Stomach (tissue), 9 donors: ENCODE measurements around the gene PIMREG. TPM values are rescaled to one million over a fixed set of nuclear protein-coding genes. Genes with fewer than 3 reads are reported as not detected.
A peak's percentile ranks its signal among the peaks of the same experiment; 100 is the strongest.

Experiments used
- DNase-seq, 2 donors: peaks; one replicate each; pipeline versions ENCODE4 v3.0.0 to v3.0.0-alpha.2; 2013 to 2019
- H3K27ac ChIP-seq, 5 donors: fragments of 200-600 bp in 4 of 5; sonication (generic) in 4 of 5; one replicate each; pipeline ENCODE4 v1.5.1; 2013 to 2019; ENCODE audit warnings: mild to moderate bottlenecking in 1 of 5, moderate library complexity in 1 of 5
- H3K27me3 ChIP-seq, 3 donors: fragments of 200-600 bp; sonication (generic); one replicate each; pipeline ENCODE4 v1.5.1; 2017 to 2019; ENCODE audit warnings: mixed run types in 1 of 3
- H3K36me3 ChIP-seq, 4 donors: fragments of 200-600 bp; sonication (generic); 1 replicate in 3 of 4; 2 replicates in 1 of 4; pipeline ENCODE4 v1.5.1; 2016 to 2019
- H3K4me1 ChIP-seq, 4 donors: fragments of 200-600 bp; sonication (generic); one replicate each; pipeline ENCODE4 v1.5.1; 2016 to 2019
- H3K4me3 ChIP-seq, 4 donors: fragments of 200-600 bp; sonication (generic) in 3 of 4; one replicate each; pipeline ENCODE4 v1.5.1; 2016 to 2019; ENCODE audit warnings: mild to moderate bottlenecking in 1 of 4
- H3K9me3 ChIP-seq, 4 donors: fragments of 200-600 bp; sonication (generic); one replicate each; pipeline ENCODE4 v1.5.1; 2016 to 2019
- EP300 ChIP-seq: sonication (generic); formaldehyde crosslinking; IDR thresholded peaks from one replicate; pipeline ENCODE4 v1.6.1; 2017; ENCODE audit warnings: antibody characterized with exemption
- POLR2A ChIP-seq, 4 donors: fragments of 450-650 bp; IDR thresholded peaks; one replicate each; pipeline ENCODE4 v1.6.1; 2016; ENCODE audit warnings: antibody characterized with exemption in 4 of 4, control low read depth in 2 of 4, mild to moderate bottlenecking in 1 of 4, moderate library complexity in 1 of 4
- POLR2AphosphoS5 ChIP-seq, 3 donors: sonication (generic); formaldehyde crosslinking; IDR thresholded peaks; one replicate each; pipeline ENCODE4 v1.6.1; 2016; ENCODE audit warnings: antibody characterized with exemption in 3 of 3
- WGBS, 5 donors: extraction: QIAGEN DNeasy Blood & Tissue Kit in 3 of 5; methylation state at CpG; one replicate each; pipeline versions ENCODE4 v1.1.5 to v1.1.7; 2013 to 2018; 5-methylcytosine and 5-hydroxymethylcytosine counted together
- intact Hi-C: fragments of 100-400 bp; cut with DNase I; formaldehyde crosslinking; loops from one replicate; pipeline ENCODE4 v1.15.1; 2023; ENCODE audit warnings: low total_unique reads
- polyA plus RNA-seq, 3 donors: library from polyadenylated mRNA; stranded (reverse); fragments of 200-250 nt; gene quantifications; one replicate each; pipeline ENCODE4 v1.2.3, GENCODE V29; 2013
- total RNA-seq, 5 donors: library from RNA; depleted of rRNA; stranded (reverse); fragments of >200 nt; gene quantifications; one replicate each; pipeline versions ENCODE4 v1.1.0 to v1.2.3, GENCODE V29; 2014 to 2016
- TF ChIP-seq, protein P1 (sequence below), 7 experiments: fragments of 450-650 bp in 4 of 7; fragments of 200-600 bp in 3 of 7; sonication (generic) in 3 of 7; IDR thresholded peaks; one replicate each; pipeline ENCODE4 v1.5.1; 2016 to 2019; ENCODE audit warnings: antibody characterized with exemption in 7 of 7, control low read depth in 2 of 7, mild to moderate bottlenecking in 1 of 7
- donor health status: healthy with polysubstance abuse.
- donor health status: Bipolar disorder and iron deficiency.
- donor health status: healthy.

The PIMREG gene
- total and polyA plus RNA-seq, 8 donors, result 0.76 to 8.5 (median 1.9) TPM

DNA sequence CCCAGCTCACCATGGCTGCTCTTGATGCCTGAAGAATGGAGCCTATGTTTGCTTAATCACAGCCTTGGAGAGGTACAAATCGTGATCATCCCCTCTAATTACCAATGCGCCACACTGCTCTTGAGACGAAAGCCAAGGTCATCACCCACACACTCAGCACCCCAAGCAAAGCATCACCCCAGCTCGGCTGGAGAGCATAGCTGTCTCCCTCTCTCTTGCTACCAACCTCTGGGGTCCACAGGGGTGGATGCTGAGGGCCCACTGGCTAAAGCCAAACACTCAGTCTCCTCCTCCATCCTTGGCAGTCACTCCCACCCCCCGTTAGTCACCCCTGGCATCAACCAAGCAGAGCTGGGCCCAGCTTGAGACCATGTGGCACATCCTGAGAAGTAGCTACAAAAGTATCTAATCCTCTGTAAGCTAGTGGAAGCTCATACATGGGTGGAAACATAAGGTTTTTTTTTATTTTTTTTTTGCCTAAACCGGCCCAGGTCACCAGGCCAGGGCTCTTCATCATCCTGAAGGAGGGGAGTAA lies 44.8 kb downstream of the PIMREG start:
- no peaks in the 10 kb centered on the region for H3K27me3 ChIP-seq
- no peak for DNase-seq
- H3K36me3 ChIP-seq, result peaks cover 0 to 4% (median 2%) of the 10 kb centered on the region in 4 donors
- H3K27ac ChIP-seq, result no peak overlapping the region
- WGBS, 5 donors, result 67 to 84% (median 80%) methylated on average over 5 to 6 of the region's 6 CpGs
- no peaks in the 10 kb centered on the region for H3K9me3 ChIP-seq
- intact Hi-C loops, result no loop called here
- TF ChIP-seq, protein P1, sequence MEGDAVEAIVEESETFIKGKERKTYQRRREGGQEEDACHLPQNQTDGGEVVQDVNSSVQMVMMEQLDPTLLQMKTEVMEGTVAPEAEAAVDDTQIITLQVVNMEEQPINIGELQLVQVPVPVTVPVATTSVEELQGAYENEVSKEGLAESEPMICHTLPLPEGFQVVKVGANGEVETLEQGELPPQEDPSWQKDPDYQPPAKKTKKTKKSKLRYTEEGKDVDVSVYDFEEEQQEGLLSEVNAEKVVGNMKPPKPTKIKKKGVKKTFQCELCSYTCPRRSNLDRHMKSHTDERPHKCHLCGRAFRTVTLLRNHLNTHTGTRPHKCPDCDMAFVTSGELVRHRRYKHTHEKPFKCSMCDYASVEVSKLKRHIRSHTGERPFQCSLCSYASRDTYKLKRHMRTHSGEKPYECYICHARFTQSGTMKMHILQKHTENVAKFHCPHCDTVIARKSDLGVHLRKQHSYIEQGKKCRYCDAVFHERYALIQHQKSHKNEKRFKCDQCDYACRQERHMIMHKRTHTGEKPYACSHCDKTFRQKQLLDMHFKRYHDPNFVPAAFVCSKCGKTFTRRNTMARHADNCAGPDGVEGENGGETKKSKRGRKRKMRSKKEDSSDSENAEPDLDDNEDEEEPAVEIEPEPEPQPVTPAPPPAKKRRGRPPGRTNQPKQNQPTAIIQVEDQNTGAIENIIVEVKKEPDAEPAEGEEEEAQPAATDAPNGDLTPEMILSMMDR (IDR thresholded peaks at IDR 0.05), result no peak
- TF ChIP-seq EP300 (no peak), POLR2AphosphoS5 (IDR thresholded peaks at IDR 0.05) (no peak), POLR2A (IDR thresholded peaks at IDR 0.05) (no peak)
- no peak overlapping the region for H3K4me3 ChIP-seq
- peaks cover 0 to 18% (median 10%) of the 10 kb centered on the region in 4 donors for H3K4me1 ChIP-seq

GRCh38 chr17:6491071-6491700 lies 46.9 kb downstream of the PIMREG start:
- TF ChIP-seq, protein P1 (IDR thresholded peaks at IDR 0.05), result no peak
- TF ChIP-seq EP300, result no peak
- TF ChIP-seq POLR2A (IDR thresholded peaks at IDR 0.05), result no peak
- TF ChIP-seq POLR2AphosphoS5 (IDR thresholded peaks at IDR 0.05), result no peak
- intact Hi-C loops, result no loop called here
- WGBS, 5 donors, result 83 to 96% (median 87%) methylated on average over 6 to 7 of the region's 7 CpGs
- Histone ChIP-seq H3K4me3 (no peak overlapping the region), H3K36me3 (no peaks in the 10 kb centered on the region), H3K4me1 (peaks cover 0 to 24% (median 15%) of the 10 kb centered on the region in 4 donors), H3K27ac (no peak overlapping the region), H3K27me3 (no peaks in the 10 kb centered on the region), H3K9me3 (no peaks in the 10 kb centered on the region)
- DNase-seq, result no peak

GRCh38 chr17:6492892-6493674 lies 48.8 kb downstream of the PIMREG start:
- TF ChIP-seq, protein P1 (IDR thresholded peaks at IDR 0.05), result no peak
- TF ChIP-seq POLR2AphosphoS5 (IDR thresholded peaks at IDR 0.05), result peak in 1 of 3 donors; percentile 43
- no peaks in the 10 kb centered on the region for H3K36me3 ChIP-seq
- H3K27me3 ChIP-seq, result no peaks in the 10 kb centered on the region
- DNase-seq, result no peak
- H3K9me3 ChIP-seq, result no peaks in the 10 kb centered on the region
- 39 to 57% (median 54%) methylated on average over 4 of the region's 4 CpGs for WGBS, 5 donors
- H3K27ac ChIP-seq, result peak overlapping the region in 2 of 5 donors; percentile 54 to 77
- H3K4me1 ChIP-seq, result peaks cover 0 to 31% (median 17%) of the 10 kb centered on the region in 4 donors
- intact Hi-C loops, result no loop called here
- H3K4me3 ChIP-seq, result no peak overlapping the region

DNA sequence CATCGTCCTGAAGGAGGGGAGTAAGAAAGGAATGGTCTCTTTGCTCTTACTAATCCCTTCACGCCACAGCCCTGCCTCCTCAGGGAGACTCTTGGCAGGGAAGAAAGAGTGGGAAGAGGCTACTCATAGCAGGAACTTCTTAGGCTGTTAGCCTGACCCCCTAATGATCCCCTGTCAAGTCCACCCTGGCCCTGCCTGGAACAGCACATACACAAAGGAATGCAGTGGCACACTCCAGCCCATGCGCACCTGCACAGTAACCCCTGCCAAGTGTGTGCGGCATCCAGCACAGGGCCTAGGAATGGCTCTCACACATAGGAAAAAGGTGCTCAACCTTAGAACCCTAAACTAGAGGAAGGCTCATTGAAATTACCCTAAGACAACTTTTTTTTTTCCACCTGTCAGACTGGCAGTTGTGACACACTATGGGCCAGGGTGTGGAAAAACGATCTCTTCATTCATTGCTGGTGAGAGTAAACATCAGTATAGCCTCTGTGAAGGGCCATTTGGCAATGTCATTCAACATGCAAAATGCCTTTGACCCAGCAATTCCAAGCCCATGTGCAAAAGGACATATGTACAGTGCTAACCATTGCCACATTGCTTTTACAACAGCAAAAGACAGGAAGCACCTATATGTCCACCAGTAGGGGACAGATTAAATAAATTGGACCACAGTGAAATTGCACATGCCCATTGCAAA lies 50.1 kb downstream of the PIMREG start:
- Histone ChIP-seq H3K4me1 (peaks cover 0 to 31% (median 17%) of the 10 kb centered on the region in 4 donors), H3K9me3 (no peaks in the 10 kb centered on the region), H3K27me3 (no peaks in the 10 kb centered on the region), H3K27ac (peak overlapping the region in 2 of 5 donors; percentile 54 to 77), H3K4me3 (no peak overlapping the region), H3K36me3 (no peaks in the 10 kb centered on the region)
- TF ChIP-seq, protein P1 (IDR thresholded peaks at IDR 0.05), result no peak
- TF ChIP-seq EP300 (no peak), POLR2AphosphoS5 (IDR thresholded peaks at IDR 0.05) (no peak), POLR2A (IDR thresholded peaks at IDR 0.05) (no peak)
- intact Hi-C loops, result no loop called here
- 59 to 73% (median 66%) methylated on average over 5 of the region's 5 CpGs for WGBS, 5 donors
- no peak for DNase-seq
